Fibroblast of the conjunctiva (primary cell): Measurements from ENCODE around the gene GABPB1.

Source experiments
- DNase-seq: peaks from one replicate; pipeline ENCODE4 v3.0.0-alpha.2; 2010; ENCODE audit warnings: low read depth

Gene GABPB1

GRCh38 chr15:50277370-50277769 is 77.6 kb downstream of the GABPB1 start:
- DNase-seq = no peak

DNA sequence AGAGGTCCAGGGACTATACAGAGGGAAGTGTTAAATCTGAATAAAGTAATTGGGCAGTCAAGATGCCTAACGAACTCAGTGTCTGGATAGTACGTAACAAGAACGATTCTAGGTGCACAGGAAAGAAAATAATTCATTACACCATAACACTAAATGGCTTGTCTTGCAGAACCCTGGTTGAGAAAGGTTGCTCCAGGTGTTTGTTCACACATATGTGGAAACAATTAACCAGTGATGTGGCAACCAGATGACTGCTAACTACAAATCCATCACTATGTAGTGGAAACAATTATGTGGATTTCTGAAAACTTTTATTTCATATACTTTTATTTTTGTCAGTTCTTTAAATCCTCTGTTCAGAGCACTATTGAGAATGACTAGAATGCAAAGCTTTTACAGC is 79.1 kb downstream of the GABPB1 start:
- no peak for DNase-seq

- DNase-seq = no peak
Measured at GRCh38 chr15:50275091-50275490, 79.9 kb downstream of the GABPB1 start.

DNA sequence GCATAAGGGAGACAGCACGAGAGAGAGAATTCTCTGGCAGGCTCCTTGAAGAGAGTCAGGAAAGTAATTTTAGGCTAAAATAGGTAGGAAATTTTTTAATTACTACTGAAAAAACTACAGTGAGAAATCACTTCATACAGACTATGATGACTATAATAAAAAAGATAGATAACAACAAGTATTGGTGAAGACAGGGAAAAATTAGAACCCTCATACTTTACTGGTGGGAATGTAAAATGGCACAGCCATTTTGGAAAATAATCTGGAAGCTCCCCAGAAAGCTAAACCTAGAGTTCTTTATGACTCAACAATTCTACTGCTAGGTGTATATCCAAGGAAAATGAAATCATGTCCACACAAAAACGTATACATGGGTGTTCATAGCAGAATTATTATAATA is 87.4 kb downstream of the GABPB1 start:
- no peak for DNase-seq

DNA sequence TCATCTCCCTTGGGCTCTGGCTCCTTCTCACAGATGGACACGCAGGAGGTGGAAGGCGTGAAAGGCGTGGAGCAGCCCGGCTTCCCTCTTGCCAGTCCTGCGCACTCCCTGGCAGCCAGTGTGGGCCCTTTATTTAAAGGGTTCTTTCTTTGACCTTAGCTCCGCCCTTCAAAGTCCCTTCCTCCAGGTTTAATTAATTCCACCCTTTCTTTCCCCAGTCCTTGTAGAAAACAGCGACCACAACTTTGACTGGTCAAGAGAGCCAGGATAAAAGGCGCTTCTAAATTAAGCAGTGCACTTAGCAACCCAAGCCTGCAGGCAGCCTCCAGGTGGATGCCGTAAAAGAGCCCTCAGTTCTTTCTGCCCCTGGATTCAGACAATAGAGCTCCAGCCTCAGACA is 89.4 kb downstream of the GABPB1 start, which contains the start of gene HDC:
TSS of gene HDC (minus strand) at position 107 of the 400 bp plus-strand sequence. CDS start at position 4, 103 bp downstream.
- no peak for DNase-seq

DNA sequence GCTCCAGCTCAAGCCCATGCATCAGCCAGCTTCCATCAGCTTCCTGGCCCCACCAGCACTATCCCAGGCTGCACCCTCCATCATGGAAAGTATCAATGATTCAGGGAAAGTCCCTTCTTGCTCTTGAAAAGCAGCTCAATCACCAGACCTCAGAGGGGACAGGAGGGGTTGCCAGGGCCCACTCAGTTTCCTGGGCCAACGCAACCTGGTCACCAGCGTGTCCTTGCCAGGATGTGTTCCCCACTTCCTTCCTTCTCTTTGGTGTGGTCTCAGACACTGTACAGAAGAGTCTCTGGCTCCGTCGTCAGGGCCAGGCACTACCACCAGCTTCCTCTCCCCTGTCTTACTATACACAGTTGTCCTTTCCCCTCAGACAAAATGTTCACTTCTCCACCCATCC is 92.5 kb downstream of the GABPB1 start:
- no peak for DNase-seq

GRCh38 chr15:50261981-50262380 is 93.0 kb downstream of the GABPB1 start:
- no peak for DNase-seq

DNA sequence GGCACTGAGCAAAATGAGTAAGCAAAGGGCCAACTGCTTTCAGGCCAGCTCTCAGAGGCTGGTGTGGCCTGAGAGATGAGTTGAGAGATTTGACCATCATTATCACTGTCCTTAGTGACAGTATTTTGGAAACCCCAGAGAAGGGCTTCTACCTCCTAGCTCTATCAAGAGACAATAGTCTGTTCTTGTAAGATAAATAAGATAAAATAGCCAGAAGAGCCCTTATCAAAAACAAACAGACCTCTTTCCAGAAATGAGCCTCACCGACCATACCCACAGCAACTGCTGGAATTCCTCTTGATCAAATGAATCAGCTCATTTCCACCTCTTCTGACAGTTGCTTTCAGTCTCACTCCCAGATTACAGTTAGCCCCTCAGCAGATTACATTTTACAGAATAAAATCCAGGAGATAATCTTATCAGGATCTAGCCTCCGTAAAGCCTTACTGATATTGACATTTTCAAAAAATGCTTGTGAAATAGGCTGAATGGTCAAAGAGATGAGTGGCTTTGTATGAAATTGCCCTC is 94.0 kb downstream of the GABPB1 start:
- DNase-seq = no peak

- DNase-seq = no peak
Measured at GRCh38 chr15:50259276-50259675, 95.7 kb downstream of the GABPB1 start.

- DNase-seq = no peak
Measured at GRCh38 chr15:50257924-50258323, 97.1 kb downstream of the GABPB1 start.

DNA sequence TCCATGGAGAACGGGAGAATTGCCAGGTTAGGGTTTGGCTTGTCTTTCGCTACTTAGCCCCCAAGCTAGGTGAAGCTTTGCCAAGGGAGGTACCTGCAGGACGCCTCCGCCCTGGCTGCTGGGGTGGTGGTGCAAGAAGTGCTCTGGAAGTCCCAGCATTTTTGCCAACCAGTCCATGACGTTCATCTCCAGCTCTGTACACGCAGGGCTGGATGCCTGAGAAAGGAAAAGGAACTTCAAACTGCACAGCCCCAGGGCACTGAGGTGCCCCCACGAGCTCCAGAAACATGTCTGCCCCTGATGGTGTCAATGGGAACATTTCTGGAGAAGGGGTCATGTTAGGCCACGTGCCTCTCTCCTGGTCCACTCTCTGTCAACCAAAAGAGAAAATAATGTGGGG is 97.7 kb downstream of the GABPB1 start:
- no peak for DNase-seq

- DNase-seq = peak; percentile 14
Measured at GRCh38 chr15:50256188-50257041, 98.6 kb downstream of the GABPB1 start.

DNA sequence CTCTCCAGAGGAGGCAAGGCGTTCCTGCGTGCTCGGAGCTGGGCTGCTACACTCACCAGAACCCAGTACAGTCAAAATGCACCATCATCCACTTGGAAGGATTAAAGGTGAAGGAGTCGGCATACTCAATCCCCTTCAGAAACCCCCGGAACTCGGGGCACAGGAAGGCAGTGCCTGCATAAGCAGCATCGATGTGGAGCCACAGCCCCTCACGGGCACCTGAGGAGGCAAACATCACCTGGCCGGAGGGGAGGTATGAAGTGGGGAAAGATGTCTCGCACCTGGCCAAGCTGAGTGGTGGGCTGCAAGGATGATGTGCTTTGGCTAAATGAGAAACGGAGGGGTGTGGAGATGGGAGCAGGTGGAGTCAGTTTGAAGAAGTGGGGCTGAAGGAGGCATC is 102.4 kb downstream of the GABPB1 start:
- no peak for DNase-seq

DNA sequence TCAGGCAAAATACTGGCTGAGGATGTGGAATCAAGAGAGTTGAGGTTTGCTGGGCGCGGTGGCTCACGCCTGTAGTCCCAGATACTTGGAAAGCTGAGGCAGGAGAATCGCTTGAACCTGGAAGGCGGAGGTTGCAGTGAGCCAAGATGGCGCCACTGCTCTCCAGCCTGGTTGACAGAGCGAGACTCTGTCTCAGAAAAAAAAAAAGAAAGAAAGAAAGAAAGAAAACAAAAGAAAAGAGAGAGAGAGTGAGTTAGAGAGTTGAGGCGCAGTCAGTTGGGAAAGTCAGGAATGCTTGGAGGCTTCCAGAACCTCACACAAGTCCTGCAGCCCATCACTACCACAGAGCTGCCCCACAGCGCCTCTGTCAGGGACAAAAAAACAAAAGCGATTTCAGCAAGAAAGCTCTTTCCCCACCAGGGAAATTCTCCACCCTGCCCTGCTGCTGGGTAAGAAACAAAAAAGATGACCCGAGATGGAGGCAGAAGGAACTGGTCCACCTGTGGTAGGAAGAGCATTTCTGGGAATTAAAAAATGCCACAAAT is 103.3 kb downstream of the GABPB1 start:
- DNase-seq = no peak

- DNase-seq = no peak
Measured at GRCh38 chr15:50250760-50251394, 104.1 kb downstream of the GABPB1 start.

- no peak for DNase-seq
Measured at GRCh38 chr15:50249704-50250103, 105.3 kb downstream of the GABPB1 start.

GRCh38 chr15:50248994-50249582 is 105.9 kb downstream of the GABPB1 start:
- DNase-seq = no peak

DNA sequence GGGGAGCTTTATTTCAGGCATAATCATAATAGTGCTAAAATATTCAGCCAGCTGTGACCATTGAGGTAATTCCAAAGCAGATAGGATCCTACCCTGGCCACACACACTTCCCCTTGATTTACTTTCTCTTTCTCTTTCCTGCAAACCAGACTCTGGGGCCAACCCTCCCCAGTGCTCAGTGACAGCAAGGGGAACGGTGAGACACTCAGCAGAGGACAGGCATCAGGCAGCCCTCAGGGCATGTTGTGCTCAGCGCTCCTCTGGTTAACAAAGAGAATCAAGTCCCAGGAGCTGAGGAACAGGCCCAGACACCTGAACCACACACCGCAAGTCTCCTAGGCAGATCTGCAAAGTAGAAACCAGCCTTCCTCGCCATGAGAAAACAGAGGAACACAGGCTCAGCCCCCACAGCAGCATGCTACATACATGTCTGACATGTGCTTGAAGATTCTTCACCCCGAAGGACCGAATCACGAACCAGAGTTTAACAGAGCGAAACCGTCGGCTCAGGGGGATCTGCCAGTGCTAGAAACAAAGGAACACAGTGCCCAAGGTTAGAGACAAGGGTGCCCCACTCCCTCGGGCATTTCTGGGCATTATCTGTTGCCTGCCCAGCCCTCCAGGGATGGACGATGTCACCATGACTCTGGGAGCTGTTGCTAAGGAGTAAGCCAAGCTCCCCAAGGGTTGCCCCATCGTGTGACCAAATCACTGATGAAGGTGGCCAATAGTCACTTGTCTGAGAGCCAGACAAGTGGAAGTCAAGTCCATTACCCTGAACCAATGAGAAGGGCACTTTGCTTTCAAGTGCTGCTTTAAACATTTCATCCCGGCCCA is 107.0 kb downstream of the GABPB1 start:
- DNase-seq = no peak

GRCh38 chr15:50246631-50247030 is 108.4 kb downstream of the GABPB1 start:
- DNase-seq = no peak

GRCh38 chr15:50244959-50245624 is 109.9 kb downstream of the GABPB1 start:
- DNase-seq = no peak

- DNase-seq = no peak
Measured at GRCh38 chr15:50244153-50244552, 110.8 kb downstream of the GABPB1 start.
